ENCODE data around the gene EPHA4. TPM values are rescaled to one million over a fixed set of nuclear protein-coding genes. Genes with fewer than 3 reads are reported as not detected.

The EPHA4 gene
- total and polyA plus RNA-seq, 2 donors (not counting 1 experiment from before 2014, with no cell fraction given) = 10.7 to 54.9 TPM

DNA sequence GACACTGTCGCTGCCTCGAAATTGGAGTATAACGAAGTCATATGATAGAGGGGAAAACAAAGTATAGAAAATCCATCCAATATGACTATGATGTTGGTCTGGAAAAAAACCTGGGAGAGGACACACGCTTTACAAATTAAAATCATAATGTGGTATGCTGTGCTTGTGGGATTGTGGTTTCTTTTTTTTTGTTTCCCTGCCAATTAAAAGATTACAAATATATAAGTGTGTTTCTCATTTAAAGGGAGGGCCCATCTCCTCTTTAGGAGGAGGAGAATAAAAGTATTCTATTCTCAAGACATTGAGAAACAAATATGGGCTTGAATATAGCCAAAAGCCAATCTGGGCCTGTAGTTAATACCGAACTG lies 86.6 kb downstream of the EPHA4 start:
- H3K9me3 Mint-ChIP-seq (ENCODE audit: insufficient read depth) = no peaks in the 10 kb centered on the region
- no peak overlapping the region for H3K4me3 Mint-ChIP-seq
- Histone ChIP-seq H3K4me1 (ENCODE audit: control insufficient read depth in 2 of 2, insufficient read depth in 2 of 2, low read length in 2 of 2) (peaks cover 4 to 5% of the 10 kb centered on the region in 2 donors), H3K27ac (ENCODE audit: low read length in 2 of 2) (no peak overlapping the region), H3K4me3 (ENCODE audit: control extremely low read depth in 1 of 5, extremely low read depth in 1 of 5, insufficient read depth in 1 of 5, low read depth in 2 of 5, low read length in 4 of 5) (no peak overlapping the region), H3K4me2 (replicated peaks; ENCODE audit: low read depth, low read length, poor library complexity, severe bottlenecking) (no peak overlapping the region), H2AFZ (ENCODE audit: insufficient read depth, low read depth, low read length, poor library complexity, severe bottlenecking) (no peak overlapping the region), H3K79me2 (ENCODE audit: control insufficient read depth, insufficient read depth, low read length) (no peaks in the 10 kb centered on the region), H3K36me3 (replicated peaks in 1 of 2; ENCODE audit: control extremely low read depth in 1 of 2, control insufficient read depth in 1 of 2, extremely low read depth in 1 of 2, insufficient read depth in 2 of 2, low read length in 1 of 2) (peaks cover 0 to 4% of the 10 kb centered on the region in 2 experiments), H3K9ac (ENCODE audit: low read length) (no peak overlapping the region), H3K27me3 (replicated peaks in 1 of 4; ENCODE audit: control extremely low read depth in 1 of 4, control insufficient read depth in 3 of 4, insufficient read depth in 4 of 4, low read length in 3 of 4) (no peaks in the 10 kb centered on the region), H3K9me3 (ENCODE audit: control extremely low read depth in 1 of 3, control insufficient read depth in 2 of 3, insufficient read depth in 1 of 3, low read length in 2 of 3) (peaks cover 0 to 4% (median 0%) of the 10 kb centered on the region in 3 donors), H4K20me1 (ENCODE audit: control insufficient read depth, insufficient read depth, low read length, poor library complexity, severe bottlenecking) (no peaks in the 10 kb centered on the region)
- intact Hi-C loops (cut with micrococcal nuclease) = no loop called here
- no peak for TF ChIP-seq EZH2 (IDR thresholded peaks at IDR 0.05; ENCODE audit: borderline replicate concordance, insufficient read depth, low read depth, low read length, poor library complexity, severe bottlenecking)
- TF ChIP-seq, protein P1, sequence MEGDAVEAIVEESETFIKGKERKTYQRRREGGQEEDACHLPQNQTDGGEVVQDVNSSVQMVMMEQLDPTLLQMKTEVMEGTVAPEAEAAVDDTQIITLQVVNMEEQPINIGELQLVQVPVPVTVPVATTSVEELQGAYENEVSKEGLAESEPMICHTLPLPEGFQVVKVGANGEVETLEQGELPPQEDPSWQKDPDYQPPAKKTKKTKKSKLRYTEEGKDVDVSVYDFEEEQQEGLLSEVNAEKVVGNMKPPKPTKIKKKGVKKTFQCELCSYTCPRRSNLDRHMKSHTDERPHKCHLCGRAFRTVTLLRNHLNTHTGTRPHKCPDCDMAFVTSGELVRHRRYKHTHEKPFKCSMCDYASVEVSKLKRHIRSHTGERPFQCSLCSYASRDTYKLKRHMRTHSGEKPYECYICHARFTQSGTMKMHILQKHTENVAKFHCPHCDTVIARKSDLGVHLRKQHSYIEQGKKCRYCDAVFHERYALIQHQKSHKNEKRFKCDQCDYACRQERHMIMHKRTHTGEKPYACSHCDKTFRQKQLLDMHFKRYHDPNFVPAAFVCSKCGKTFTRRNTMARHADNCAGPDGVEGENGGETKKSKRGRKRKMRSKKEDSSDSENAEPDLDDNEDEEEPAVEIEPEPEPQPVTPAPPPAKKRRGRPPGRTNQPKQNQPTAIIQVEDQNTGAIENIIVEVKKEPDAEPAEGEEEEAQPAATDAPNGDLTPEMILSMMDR (IDR thresholded peaks at IDR 0.05) = no peak
- ChIA-PET CTCF (no interaction called here), POLR2A (no interaction called here)
- H3K27me3 Mint-ChIP-seq = no peaks in the 10 kb centered on the region
- no peak overlapping the region for H3K27ac Mint-ChIP-seq
- ATAC-seq (ENCODE audit: low read depth) (no peak), DNase-seq (no peak)
- H3K4me1 Mint-ChIP-seq = peaks cover 13% of the 10 kb centered on the region
- 100% methylated on average over 3 of the region's 5 CpGs for WGBS (ENCODE audit: insufficient coverage)

GRCh38 chr2:221484761-221485502 lies 87.2 kb downstream of the EPHA4 start:
- Histone ChIP-seq H3K79me2 (ENCODE audit: control insufficient read depth, insufficient read depth, low read length) (no peaks in the 10 kb centered on the region), H3K27me3 (replicated peaks in 1 of 4; ENCODE audit: control extremely low read depth in 1 of 4, control insufficient read depth in 3 of 4, insufficient read depth in 4 of 4, low read length in 3 of 4) (no peaks in the 10 kb centered on the region), H3K9ac (ENCODE audit: low read length) (no peak overlapping the region), H3K4me3 (ENCODE audit: control extremely low read depth in 1 of 5, extremely low read depth in 1 of 5, insufficient read depth in 1 of 5, low read depth in 2 of 5, low read length in 4 of 5) (no peak overlapping the region), H3K27ac (ENCODE audit: low read length in 2 of 2) (no peak overlapping the region), H3K4me1 (ENCODE audit: control insufficient read depth in 2 of 2, insufficient read depth in 2 of 2, low read length in 2 of 2) (peaks cover 4 to 5% of the 10 kb centered on the region in 2 donors), H3K9me3 (ENCODE audit: control extremely low read depth in 1 of 3, control insufficient read depth in 2 of 3, insufficient read depth in 1 of 3, low read length in 2 of 3) (peaks cover 0 to 4% (median 0%) of the 10 kb centered on the region in 3 donors), H2AFZ (ENCODE audit: insufficient read depth, low read depth, low read length, poor library complexity, severe bottlenecking) (no peak overlapping the region), H3K36me3 (replicated peaks in 1 of 2; ENCODE audit: control extremely low read depth in 1 of 2, control insufficient read depth in 1 of 2, extremely low read depth in 1 of 2, insufficient read depth in 2 of 2, low read length in 1 of 2) (peaks cover 0 to 8% of the 10 kb centered on the region in 2 experiments), H4K20me1 (ENCODE audit: control insufficient read depth, insufficient read depth, low read length, poor library complexity, severe bottlenecking) (no peaks in the 10 kb centered on the region), H3K4me2 (replicated peaks; ENCODE audit: low read depth, low read length, poor library complexity, severe bottlenecking) (no peak overlapping the region)
- ChIA-PET CTCF (interaction anchor here (1.0 to 1.1 kb wide), 4 partner anchors 14 to 38 kb away, joined by 3 read pairs; no protein-coding TSS in a partner anchor), POLR2A (no interaction called here)
- TF ChIP-seq EZH2 (IDR thresholded peaks at IDR 0.05; ENCODE audit: borderline replicate concordance, insufficient read depth, low read depth, low read length, poor library complexity, severe bottlenecking) = no peak
- TF ChIP-seq, protein P1 (IDR thresholded peaks at IDR 0.05) = no peak
- no peak for ATAC-seq (ENCODE audit: low read depth)
- Mint-ChIP-seq H3K9me3 (ENCODE audit: insufficient read depth) (no peaks in the 10 kb centered on the region), H3K4me1 (peaks cover 13% of the 10 kb centered on the region), H3K4me3 (no peak overlapping the region), H3K27ac (no peak overlapping the region), H3K27me3 (no peaks in the 10 kb centered on the region)
- WGBS (ENCODE audit: insufficient coverage) = 96% methylated on average over 6 of the region's 8 CpGs
- no peak for DNase-seq
- intact Hi-C loops (cut with micrococcal nuclease) = no loop called here
